H1 (cell line): Measurements from ENCODE around the gene EDN1. TPM values are rescaled to one million over a fixed set of nuclear protein-coding genes. Genes with fewer than 3 reads are reported as not detected.
A peak's percentile ranks its signal among the peaks of the same experiment; 100 is the strongest.

ENCODE experiments used
- CTCF ChIA-PET: fragments of 300-600 bp; sonication (Branson Sonifier 250); formaldehyde crosslinking; loops from one replicate; lab custom pipeline; 2021; ENCODE audit not compliant: partially characterized antibody; lab: Charles Lee
- POLR2A ChIA-PET: fragments of 300-600 bp; sonication (Branson Sonifier 250); formaldehyde crosslinking; loops from one replicate; lab custom pipeline; 2021; ENCODE audit warnings: inconsistent platforms; ENCODE audit not compliant: partially characterized antibody; lab: Charles Lee
- DNase-seq, 2 experiments: peaks; one replicate each; pipeline versions ENCODE4 v3.0.0 to v3.0.0-alpha.2; 2010 to 2022; ENCODE audit warnings: low spot score in 2 of 2, low read depth in 1 of 2, mixed read lengths in 1 of 2
- FAIRE-seq: peaks from 2 replicates; lab custom pipeline; 2011; peaks lifted over from hg19 to GRCh38; lab: Jason Lieb, UNC
- H2AFZ ChIP-seq: 2 replicates; pipeline ENCODE4 v1.8.1; 2012; ENCODE audit warnings: low read length, inconsistent platforms
- H2AK5ac ChIP-seq: 2 replicates; pipeline ENCODE4 v1.6.1; 2013; ENCODE audit warnings: low read depth, low read length
- H2BK120ac ChIP-seq: replicated peaks from 2 replicates; pipeline ENCODE3; 2013; ENCODE audit warnings: low read depth, low read length, inconsistent platforms
- H2BK12ac ChIP-seq: 2 replicates; pipeline ENCODE4 v1.6.1; 2013; ENCODE audit warnings: low read depth, low read length
- H2BK15ac ChIP-seq: 2 replicates; pipeline ENCODE4 v1.6.1; 2013; ENCODE audit warnings: low read length
- H2BK20ac ChIP-seq: 2 replicates; pipeline ENCODE4 v1.6.1; 2013; ENCODE audit warnings: low read length
- H2BK5ac ChIP-seq: 2 replicates; pipeline ENCODE4 v1.6.1; 2013; ENCODE audit warnings: low read depth, low read length
- H3K14ac ChIP-seq: 2 replicates; pipeline ENCODE4 v1.6.1; 2013; ENCODE audit warnings: inconsistent platforms; ENCODE audit not compliant: insufficient read length
- H3K18ac ChIP-seq: 2 replicates; pipeline ENCODE4 v1.6.1; 2013; ENCODE audit warnings: low read length; ENCODE audit errors: extremely low read depth
- H3K23ac ChIP-seq: 2 replicates; pipeline ENCODE4 v1.6.1; 2013; ENCODE audit warnings: inconsistent platforms; ENCODE audit not compliant: insufficient read length
- H3K23me2 ChIP-seq: 2 replicates; pipeline ENCODE4 v1.6.1; 2013; ENCODE audit warnings: low read depth, low read length
- H3K27ac ChIP-seq: 2 replicates; pipeline ENCODE4 v1.6.1; 2011; ENCODE audit warnings: low read depth, low read length, inconsistent platforms
- H3K27me3 ChIP-seq, 4 experiments: replicated peaks in 1 of 4; 1 replicate in 1 of 4; 2 replicates in 3 of 4; pipeline versions ENCODE4 v1.6.1 to v1.8.1; 2011 to 2013; ENCODE audit warnings: low read length in 3 of 4, mild to moderate bottlenecking in 3 of 4, inconsistent platforms in 2 of 4, mixed read lengths in 2 of 4, moderate library complexity in 1 of 4; ENCODE audit not compliant: control insufficient read depth in 3 of 4, insufficient read depth in 3 of 4; ENCODE audit errors: extremely low read depth in 1 of 4
- H3K36me3 ChIP-seq, 4 experiments: 2 replicates each; pipeline versions ENCODE4 v1.6.1 to v1.8.1; 2011 to 2013; ENCODE audit warnings: mild to moderate bottlenecking in 4 of 4, low read length in 3 of 4, moderate library complexity in 2 of 4, control low read depth in 1 of 4, inconsistent platforms in 1 of 4; ENCODE audit not compliant: insufficient read depth in 4 of 4, control insufficient read depth in 2 of 4
- H3K4ac ChIP-seq: replicated peaks from 2 replicates; pipeline ENCODE3; 2013; ENCODE audit warnings: low read length, low read depth, mixed read lengths, inconsistent platforms; ENCODE audit not compliant: insufficient read length
- H3K4me1 ChIP-seq, 4 experiments: replicated peaks in 1 of 4; 1 replicate in 1 of 4; 2 replicates in 3 of 4; pipeline versions ENCODE4 v1.6.1 to v1.8.1; 2011 to 2013; ENCODE audit warnings: low read length in 3 of 4, inconsistent platforms in 2 of 4, mixed read lengths in 1 of 4; ENCODE audit not compliant: insufficient read depth in 4 of 4, control insufficient read depth in 3 of 4
- H3K4me2 ChIP-seq, 2 experiments: 2 replicates each; pipeline versions ENCODE4 v1.6.1 to v1.8.1; 2011 to 2013; ENCODE audit warnings: low read depth in 2 of 2, low read length in 2 of 2, control low read depth in 1 of 2, inconsistent platforms in 1 of 2, mild to moderate bottlenecking in 1 of 2; ENCODE audit not compliant: insufficient read depth in 1 of 2
- H3K4me3 ChIP-seq, 4 experiments: fragments of 200-600, 300-600 bp in 1 of 4; sonication (generic), shearing (Covaris generic), sonication (Bioruptor Twin) in 1 of 4; 2 replicates each; pipeline versions ENCODE4 v1.5.1 to v1.8.1; 2011 to 2016; ENCODE audit warnings: low read length in 4 of 4, low read depth in 3 of 4, control low read depth in 2 of 4, inconsistent platforms in 2 of 4, mild to moderate bottlenecking in 2 of 4, mixed read lengths in 1 of 4, moderate library complexity in 1 of 4; ENCODE audit not compliant: insufficient read depth in 2 of 4; ENCODE audit errors: extremely low read depth in 1 of 4
- H3K56ac ChIP-seq: replicated peaks from 2 replicates; pipeline ENCODE3; 2013; ENCODE audit warnings: low read depth, mild to moderate bottlenecking, mixed read lengths, low read length, inconsistent platforms; ENCODE audit not compliant: insufficient read length
- H3K79me1 ChIP-seq: 2 replicates; pipeline ENCODE4 v1.6.1; 2013; ENCODE audit warnings: low read depth, low read length, control low read depth
- H3K79me2 ChIP-seq, 2 experiments: 2 replicates each; pipeline versions ENCODE4 v1.6.1 to v1.8.1; 2012 to 2013; ENCODE audit warnings: low read length in 2 of 2, mild to moderate bottlenecking in 2 of 2, inconsistent platforms in 1 of 2; ENCODE audit not compliant: insufficient read depth in 2 of 2, control insufficient read depth in 1 of 2
- H3K9ac ChIP-seq, 4 experiments: replicated peaks in 1 of 4; 1 replicate in 1 of 4; 2 replicates in 3 of 4; pipeline versions ENCODE4 v1.6.1 to v1.8.1; 2011 to 2013; ENCODE audit warnings: low read depth in 3 of 4, low read length in 3 of 4, control low read depth in 2 of 4, mild to moderate bottlenecking in 2 of 4, moderate library complexity in 2 of 4, inconsistent platforms in 1 of 4; ENCODE audit errors: extremely low read depth in 1 of 4
- H3K9me3 ChIP-seq, 2 experiments: 2 replicates each; pipeline versions ENCODE4 v1.6.1 to v1.8.1; 2012 to 2013; ENCODE audit warnings: mild to moderate bottlenecking in 2 of 2, moderate library complexity in 2 of 2, control low read depth in 1 of 2, inconsistent platforms in 1 of 2, low read depth in 1 of 2, low read length in 1 of 2, mixed read lengths in 1 of 2; ENCODE audit not compliant: insufficient read depth in 2 of 2
- H4K20me1 ChIP-seq, 2 experiments: replicated peaks in 1 of 2; 2 replicates each; pipeline versions ENCODE3 to v1.8.1; 2011 to 2013; ENCODE audit warnings: inconsistent platforms in 2 of 2, low read length in 2 of 2, mild to moderate bottlenecking in 1 of 2; ENCODE audit not compliant: insufficient read depth in 2 of 2, control insufficient read depth in 1 of 2
- H4K5ac ChIP-seq: 2 replicates; pipeline ENCODE4 v1.6.1; 2013; ENCODE audit warnings: low read length, low read depth, mixed read lengths, inconsistent platforms; ENCODE audit not compliant: insufficient read length
- H4K8ac ChIP-seq: 2 replicates; pipeline ENCODE4 v1.8.0; 2013; ENCODE audit warnings: mild to moderate bottlenecking, moderate library complexity, low read length, inconsistent platforms; ENCODE audit not compliant: insufficient read depth; ENCODE audit errors: extremely low read depth
- H4K91ac ChIP-seq: replicated peaks from 2 replicates; pipeline ENCODE3; 2013; ENCODE audit warnings: low read length, mixed read lengths, inconsistent platforms; ENCODE audit not compliant: insufficient read length
- CBX8 ChIP-seq: fragments of 300-800, 300-1000 bp; sonication (generic); IDR thresholded peaks from 2 replicates; pipeline ENCODE4 v1.7.1; 2016; ENCODE audit warnings: low read depth, low read length, borderline replicate concordance
- RFX5 ChIP-seq: IDR thresholded peaks from 2 replicates; pipeline ENCODE4 v1.6.1; 2011; ENCODE audit warnings: low read depth, low read length, improper control_type of control experiment, borderline replicate concordance
- SP4 ChIP-seq: IDR thresholded peaks from 2 replicates; pipeline ENCODE4 v1.6.1; 2012; ENCODE audit warnings: low read length, inconsistent platforms
- TAF1 ChIP-seq: IDR thresholded peaks from 2 replicates; pipeline ENCODE4 v1.6.1; 2011; ENCODE audit warnings: mild to moderate bottlenecking, low read depth, low read length
- WGBS, 2 experiments: shearing (Covaris generic) in 1 of 2; methylation state at CpG; one replicate each; pipeline versions ENCODE4 v1.1.6 to v1.1.7; 2013 to 2015; ENCODE audit warnings: low lambda C conversion rate in 2 of 2, mixed read lengths in 2 of 2, inconsistent platforms in 1 of 2, low coverage in 1 of 2, missing lambda C conversion rate in 1 of 2; ENCODE audit not compliant: insufficient replicate concordance in 2 of 2, insufficient coverage in 1 of 2, insufficient read length in 1 of 2; ENCODE audit errors: extremely low coverage in 1 of 2, missing lambda C conversion rate in 1 of 2; 5-methylcytosine and 5-hydroxymethylcytosine counted together
- polyA plus RNA-seq, 7 experiments: library from polyadenylated mRNA; depleted of rRNA in 3 of 7; stranded (reverse) in 5 of 7; unstranded in 2 of 7; fragments of >200 nt in 5 of 7; fragments of 200-250 nt in 2 of 7; gene quantifications; 1 replicate in 5 of 7; 2 replicates in 1 of 7; 4 replicates in 1 of 7; pipeline versions ENCODE4 v1.2.1 to v1.2.3, GENCODE V29; 2011 to 2013; ENCODE audit warnings: missing spikeins in 2 of 7, mixed read lengths in 2 of 7
- total RNA-seq: library from RNA; stranded (reverse); fragmentation: NEBNext Ultra II Directional; extraction: Animal tissue kit (Norgen Biotek cat#: 25700); gene quantifications from 2 replicates; pipeline ENCODE4 v1.2.1, GENCODE V29; 2021
- TF ChIP-seq, protein P1 (sequence below): IDR thresholded peaks from 2 replicates; pipeline ENCODE4 v1.6.1; 2012; ENCODE audit warnings: low read length, inconsistent platforms

Gene EDN1
- total and polyA plus RNA-seq, 2 of the 8 experiments (the other 6 are each of a cell fraction or from before 2014, with no cell fraction given), result 0.23 to 1.1 TPM

DNA sequence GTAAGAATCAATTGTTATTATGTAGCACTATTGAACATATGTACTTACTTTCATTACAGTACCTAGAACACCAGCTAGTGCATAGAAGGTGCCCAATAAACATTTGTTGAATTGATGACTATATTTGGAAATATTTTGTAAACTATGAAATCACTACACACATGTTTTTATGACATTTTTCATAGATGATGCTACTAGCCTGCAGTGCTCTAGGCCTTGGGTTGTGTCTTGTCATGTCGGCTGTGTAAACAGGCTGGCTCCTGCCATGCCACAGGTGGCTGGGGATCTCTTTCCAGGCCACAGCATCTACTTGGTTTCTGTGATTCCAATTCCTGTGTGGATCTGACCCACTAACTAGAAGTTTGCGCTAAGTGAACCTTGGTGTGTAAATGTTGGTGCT, 43.3 kb upstream of the EDN1 start:
- H3K4ac ChIP-seq, result no peak overlapping the region
- H3K27ac ChIP-seq, result no peak overlapping the region
- H2AFZ ChIP-seq, result 0 out of 2 replicates have a peak overlapping the region, but pooled peaks have one; percentile 17
- FAIRE-seq (no peak), DNase-seq (no peak)
- no peaks in the 10 kb centered on the region for H3K9me3 ChIP-seq
- H3K4me2 ChIP-seq, result no peak overlapping the region
- no peak overlapping the region for H2BK5ac ChIP-seq
- no peak overlapping the region for H3K18ac ChIP-seq
- CTCF ChIA-PET, result interaction anchor here (2.2 kb wide), 1 partner anchor 41 kb away, joined by 10 read pairs; no protein-coding TSS in a partner anchor
- H2BK12ac ChIP-seq, result no peak overlapping the region
- H3K79me2 ChIP-seq, result no peaks in the 10 kb centered on the region
- 93% methylated on average over 2 of the region's 2 CpGs; no CpG with 5 or more reads in 1 of the 2 experiments for WGBS, 2 experiments
- POLR2A ChIA-PET, result no interaction called here
- no peak overlapping the region for H3K9ac ChIP-seq
- H2BK120ac ChIP-seq, result no peak overlapping the region
- H3K14ac ChIP-seq, result no peak overlapping the region
- no peaks in the 10 kb centered on the region for H3K27me3 ChIP-seq
- H3K23ac ChIP-seq, result no peak overlapping the region
- no peak overlapping the region for H2BK20ac ChIP-seq
- H4K20me1 ChIP-seq, result no peaks in the 10 kb centered on the region
- H3K56ac ChIP-seq, result no peak overlapping the region
- H4K5ac ChIP-seq, result no peak overlapping the region
- no peak overlapping the region for H3K4me3 ChIP-seq
- H4K91ac ChIP-seq, result no peak overlapping the region
- no peak overlapping the region for H2AK5ac ChIP-seq
- H3K4me1 ChIP-seq, result peaks cover 0 to 5% (median 3%) of the 10 kb centered on the region in 4 experiments; a peak in 3 of 7 replicates
- H4K8ac ChIP-seq, result no peak overlapping the region
- H3K23me2 ChIP-seq, result no peaks in the 10 kb centered on the region
- no peak overlapping the region for H2BK15ac ChIP-seq
- H3K79me1 ChIP-seq, result no peaks in the 10 kb centered on the region
- no peaks in the 10 kb centered on the region for H3K36me3 ChIP-seq
- TF ChIP-seq TAF1 (no peak), RFX5 (no peak), SP4 (no peak), CBX8 (no peak)
- TF ChIP-seq, protein P1, sequence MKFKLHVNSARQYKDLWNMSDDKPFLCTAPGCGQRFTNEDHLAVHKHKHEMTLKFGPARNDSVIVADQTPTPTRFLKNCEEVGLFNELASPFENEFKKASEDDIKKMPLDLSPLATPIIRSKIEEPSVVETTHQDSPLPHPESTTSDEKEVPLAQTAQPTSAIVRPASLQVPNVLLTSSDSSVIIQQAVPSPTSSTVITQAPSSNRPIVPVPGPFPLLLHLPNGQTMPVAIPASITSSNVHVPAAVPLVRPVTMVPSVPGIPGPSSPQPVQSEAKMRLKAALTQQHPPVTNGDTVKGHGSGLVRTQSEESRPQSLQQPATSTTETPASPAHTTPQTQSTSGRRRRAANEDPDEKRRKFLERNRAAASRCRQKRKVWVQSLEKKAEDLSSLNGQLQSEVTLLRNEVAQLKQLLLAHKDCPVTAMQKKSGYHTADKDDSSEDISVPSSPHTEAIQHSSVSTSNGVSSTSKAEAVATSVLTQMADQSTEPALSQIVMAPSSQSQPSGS, result no peak
